ENCODE measurements around the gene IGF1R. TPM values are rescaled to one million over a fixed set of nuclear protein-coding genes. Genes with fewer than 3 reads are reported as not detected.

Gene IGF1R
- total and polyA plus RNA-seq, 7 donors = 1.2 to 130 (median 39.6) TPM

- peaks cover 0 to 30% (median 19%) of the 10 kb centered on the region in 4 donors for H3K4me1 ChIP-seq
- no peak overlapping the region for H3K4me3 ChIP-seq
- TF ChIP-seq CTCF (IDR thresholded peaks at IDR 0.05) (no peak), POLR2AphosphoS5 (IDR thresholded peaks at IDR 0.05) (no peak), POLR2A (IDR thresholded peaks at IDR 0.05) (no peak), EP300 (IDR thresholded peaks at IDR 0.05) (no peak)
- H3K9me3 ChIP-seq = peaks cover 3 to 15% (median 9%) of the 10 kb centered on the region in 4 donors
- H3K27ac ChIP-seq = no peak overlapping the region
- no peak for DNase-seq
- H3K36me3 ChIP-seq = no peaks in the 10 kb centered on the region
- intact Hi-C loops (cut with DNase I) = no loop called here
- 11 to 49% methylated on average over 3 of the region's 3 CpGs for WGBS, 2 donors
- no peaks in the 10 kb centered on the region for H3K27me3 ChIP-seq
These were observed 178.3 kb downstream of the IGF1R start for GRCh38 chr15:98826658-98827057.

- TF ChIP-seq CTCF (IDR thresholded peaks at IDR 0.05) = no peak
- no peak for TF ChIP-seq EP300 (IDR thresholded peaks at IDR 0.05)
- no peak for TF ChIP-seq POLR2A (IDR thresholded peaks at IDR 0.05)
- no peak for TF ChIP-seq POLR2AphosphoS5 (IDR thresholded peaks at IDR 0.05)
- intact Hi-C loops (cut with DNase I) = no loop called here
- no peak overlapping the region for H3K4me3 ChIP-seq
- H3K4me1 ChIP-seq = peaks cover 0 to 26% (median 17%) of the 10 kb centered on the region in 4 donors
- H3K9me3 ChIP-seq = peaks cover 3 to 15% (median 9%) of the 10 kb centered on the region in 4 donors
- DNase-seq = no peak
- no peaks in the 10 kb centered on the region for H3K27me3 ChIP-seq
- H3K36me3 ChIP-seq = no peaks in the 10 kb centered on the region
- H3K27ac ChIP-seq = no peak overlapping the region
- WGBS, 2 donors = 66 to 75% methylated on average over 3 of the region's 3 CpGs
These were observed 178.9 kb downstream of the IGF1R start for GRCh38 chr15:98827217-98827616.

- H3K4me3 ChIP-seq = no peak overlapping the region
- peaks cover 3 to 15% (median 9%) of the 10 kb centered on the region in 4 donors for H3K9me3 ChIP-seq
- H3K27me3 ChIP-seq = no peaks in the 10 kb centered on the region
- H3K36me3 ChIP-seq = no peaks in the 10 kb centered on the region
- H3K4me1 ChIP-seq = peaks cover 0 to 26% (median 18%) of the 10 kb centered on the region in 4 donors
- DNase-seq = no peak
- WGBS, 2 donors = 93 to 94% methylated on average over 4 of the region's 4 CpGs
- intact Hi-C loops (cut with DNase I) = no loop called here
- no peak for TF ChIP-seq CTCF (IDR thresholded peaks at IDR 0.05)
- TF ChIP-seq EP300 (IDR thresholded peaks at IDR 0.05) = no peak
- TF ChIP-seq POLR2A (IDR thresholded peaks at IDR 0.05) = no peak
- no peak for TF ChIP-seq POLR2AphosphoS5 (IDR thresholded peaks at IDR 0.05)
- H3K27ac ChIP-seq = no peak overlapping the region
These were observed 181.8 kb downstream of the IGF1R start for GRCh38 chr15:98830034-98830634.

GRCh38 chr15:98834976-98835375 lies 186.6 kb downstream of the IGF1R start:
- H3K27ac ChIP-seq = no peak overlapping the region
- H3K9me3 ChIP-seq = peaks cover 3 to 8% (median 6%) of the 10 kb centered on the region in 4 donors
- peaks cover 0 to 30% (median 17%) of the 10 kb centered on the region in 4 donors for H3K4me1 ChIP-seq
- no peak overlapping the region for H3K4me3 ChIP-seq
- no peak for TF ChIP-seq POLR2AphosphoS5 (IDR thresholded peaks at IDR 0.05)
- TF ChIP-seq EP300 (IDR thresholded peaks at IDR 0.05) = no peak
- no peak for TF ChIP-seq CTCF (IDR thresholded peaks at IDR 0.05)
- TF ChIP-seq POLR2A (IDR thresholded peaks at IDR 0.05) = no peak
- 84 to 88% methylated on average over 1 of the region's 1 CpG for WGBS, 2 donors
- DNase-seq = no peak
- intact Hi-C loops (cut with DNase I) = no loop called here
- no peaks in the 10 kb centered on the region for H3K27me3 ChIP-seq
- no peaks in the 10 kb centered on the region for H3K36me3 ChIP-seq

GRCh38 chr15:98835876-98836275 lies 187.5 kb downstream of the IGF1R start:
- H3K27ac ChIP-seq = no peak overlapping the region
- H3K27me3 ChIP-seq = no peaks in the 10 kb centered on the region
- 91 to 92% methylated on average over 4 of the region's 4 CpGs for WGBS, 2 donors
- DNase-seq = no peak
- intact Hi-C loops (cut with DNase I) = no loop called here
- H3K4me3 ChIP-seq = no peak overlapping the region
- peaks cover 0 to 3% (median 0%) of the 10 kb centered on the region in 4 donors for H3K9me3 ChIP-seq
- no peaks in the 10 kb centered on the region for H3K36me3 ChIP-seq
- H3K4me1 ChIP-seq = peaks cover 0 to 30% (median 17%) of the 10 kb centered on the region in 4 donors
- TF ChIP-seq EP300 (IDR thresholded peaks at IDR 0.05) (no peak), CTCF (IDR thresholded peaks at IDR 0.05) (no peak), POLR2A (IDR thresholded peaks at IDR 0.05) (no peak), POLR2AphosphoS5 (IDR thresholded peaks at IDR 0.05) (no peak)
